GM12891 (cell line): ENCODE results near the gene LRP1-AS. TPM values are rescaled to one million over a fixed set of nuclear protein-coding genes. Genes with fewer than 3 reads are reported as not detected.

Experiments used
- DNase-seq: peaks from one replicate; pipeline ENCODE4 v3.0.0; 2011; ENCODE audit warnings: low spot score; ENCODE audit not compliant: insufficient read length
- FAIRE-seq: peaks from 2 replicates; lab custom pipeline; 2011; peaks lifted over from hg19 to GRCh38; lab: Jason Lieb, UNC
- PAX5 ChIP-seq: IDR thresholded peaks from 2 replicates; pipeline ENCODE4 v1.6.1; 2011; ENCODE audit warnings: low read length, moderate library complexity, mild to moderate bottlenecking; ENCODE audit not compliant: insufficient read depth, severe bottlenecking
- POLR2A ChIP-seq: IDR thresholded peaks from 2 replicates; pipeline ENCODE4 v1.6.1; 2011; ENCODE audit warnings: low read depth, low read length, control low read depth
- POLR2AphosphoS5 ChIP-seq: IDR thresholded peaks from 2 replicates; pipeline ENCODE4 v1.6.1; 2011; ENCODE audit warnings: low read depth, low read length, control low read depth
- POU2F2 ChIP-seq: IDR thresholded peaks from 2 replicates; pipeline ENCODE4 v1.6.1; 2011; ENCODE audit warnings: low read depth, mild to moderate bottlenecking, control low read depth, low read length, moderate library complexity
- SPI1 ChIP-seq: IDR thresholded peaks from 2 replicates; pipeline ENCODE4 v1.6.1; 2011; ENCODE audit warnings: low read depth, low read length, control low read depth
- TAF1 ChIP-seq: IDR thresholded peaks from 2 replicates; pipeline ENCODE4 v1.6.1; 2011; ENCODE audit warnings: low read depth, low read length, control low read depth
- polyA plus RNA-seq: library from polyadenylated mRNA; unstranded; fragments of >200 nt; gene quantifications from one replicate; pipeline ENCODE4 v1.2.1, GENCODE V29; 2012; ENCODE audit warnings: low read depth, missing spikeins, inconsistent platforms; ENCODE audit not compliant: missing spikeins

LRP1-AS gene
- not detected for polyA plus RNA-seq

- TF ChIP-seq POU2F2 = no peak
- TF ChIP-seq TAF1 = no peak
- no peak for TF ChIP-seq POLR2AphosphoS5
- no peak for TF ChIP-seq POLR2A
- TF ChIP-seq PAX5 = no peak
- TF ChIP-seq SPI1 = no peak
- DNase-seq = no peak
- no peak for FAIRE-seq
Observed at GRCh38 chr12:57146961-57147944, at the start of gene LRP1-AS. Gene LRP1-AS, minus strand, starts transcription at chr12:57147619.

DNA sequence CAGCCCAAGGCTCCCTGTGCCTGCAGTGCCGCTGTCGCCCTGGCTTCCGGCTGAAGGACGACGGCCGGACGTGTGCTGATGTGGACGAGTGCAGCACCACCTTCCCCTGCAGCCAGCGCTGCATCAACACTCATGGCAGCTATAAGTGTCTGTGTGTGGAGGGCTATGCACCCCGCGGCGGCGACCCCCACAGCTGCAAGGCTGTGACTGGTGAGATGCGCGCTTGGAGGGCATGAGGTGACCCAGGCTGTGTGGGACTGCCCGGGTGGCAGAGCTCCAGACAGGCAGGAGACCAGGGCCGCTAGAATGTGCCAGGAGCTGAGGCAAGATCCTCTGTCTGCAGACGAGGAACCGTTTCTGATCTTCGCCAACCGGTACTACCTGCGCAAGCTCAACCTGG lies 49.5 kb upstream of the LRP1-AS start:
- DNase-seq (no peak), FAIRE-seq (no peak)
- TF ChIP-seq TAF1 = no peak
- TF ChIP-seq POU2F2 = no peak
- no peak for TF ChIP-seq SPI1

DNA sequence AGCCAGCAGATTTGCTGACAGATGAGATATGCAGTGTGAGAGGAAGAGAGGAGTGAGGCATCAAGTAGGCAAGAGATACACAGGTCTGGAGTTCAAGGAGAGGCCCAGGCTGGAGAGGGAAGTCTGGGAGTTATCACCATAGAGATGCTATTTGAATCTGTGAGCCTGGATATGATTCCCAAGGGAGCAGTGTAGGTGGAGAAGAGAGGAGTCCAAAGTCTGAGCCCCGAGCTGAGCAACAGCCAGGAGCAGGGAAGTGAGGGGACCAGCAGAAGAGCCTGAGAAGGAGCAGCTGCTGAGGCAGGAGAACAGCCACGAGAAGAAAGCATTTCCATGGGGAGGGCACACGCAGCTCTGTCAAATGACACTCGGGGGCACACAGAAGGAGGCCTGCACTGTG lies 49.0 kb upstream of the LRP1-AS start:
- TF ChIP-seq SPI1 = no peak
- TF ChIP-seq POLR2A = no peak
- TF ChIP-seq PAX5 = no peak
- no peak for TF ChIP-seq TAF1
- TF ChIP-seq POU2F2 = no peak
- no peak for TF ChIP-seq POLR2AphosphoS5
- DNase-seq (no peak), FAIRE-seq (no peak)

DNA sequence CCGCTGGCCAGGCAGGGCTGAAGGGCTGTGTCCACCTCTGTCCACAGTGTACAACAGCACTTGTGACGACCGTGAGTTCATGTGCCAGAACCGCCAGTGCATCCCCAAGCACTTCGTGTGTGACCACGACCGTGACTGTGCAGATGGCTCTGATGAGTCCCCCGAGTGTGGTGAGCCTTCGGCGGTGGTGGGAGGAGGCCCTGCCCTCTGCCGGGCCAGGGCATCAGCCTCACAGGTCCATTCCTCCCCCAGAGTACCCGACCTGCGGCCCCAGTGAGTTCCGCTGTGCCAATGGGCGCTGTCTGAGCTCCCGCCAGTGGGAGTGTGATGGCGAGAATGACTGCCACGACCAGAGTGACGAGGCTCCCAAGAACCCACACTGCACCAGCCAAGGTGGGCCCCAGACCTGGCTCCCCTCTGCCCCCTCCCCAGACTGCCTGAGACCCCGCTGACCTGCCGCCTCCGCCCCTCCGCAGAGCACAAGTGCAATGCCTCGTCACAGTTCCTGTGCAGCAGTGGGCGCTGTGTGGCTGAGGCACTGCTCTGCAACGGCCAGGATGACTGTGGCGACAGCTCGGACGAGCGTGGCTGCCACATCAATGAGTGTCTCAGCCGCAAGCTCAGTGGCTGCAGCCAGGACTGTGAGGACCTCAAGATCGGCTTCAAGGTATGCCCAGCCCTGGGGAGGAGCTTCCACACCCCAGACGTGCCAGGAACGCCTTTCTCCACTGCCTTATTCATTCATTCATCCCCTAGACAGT lies 48.4 kb upstream of the LRP1-AS start:
- FAIRE-seq (no peak), DNase-seq (no peak)
- TF ChIP-seq POLR2A (no peak), POLR2AphosphoS5 (no peak), POU2F2 (no peak), SPI1 (no peak), TAF1 (no peak), PAX5 (no peak)

DNA sequence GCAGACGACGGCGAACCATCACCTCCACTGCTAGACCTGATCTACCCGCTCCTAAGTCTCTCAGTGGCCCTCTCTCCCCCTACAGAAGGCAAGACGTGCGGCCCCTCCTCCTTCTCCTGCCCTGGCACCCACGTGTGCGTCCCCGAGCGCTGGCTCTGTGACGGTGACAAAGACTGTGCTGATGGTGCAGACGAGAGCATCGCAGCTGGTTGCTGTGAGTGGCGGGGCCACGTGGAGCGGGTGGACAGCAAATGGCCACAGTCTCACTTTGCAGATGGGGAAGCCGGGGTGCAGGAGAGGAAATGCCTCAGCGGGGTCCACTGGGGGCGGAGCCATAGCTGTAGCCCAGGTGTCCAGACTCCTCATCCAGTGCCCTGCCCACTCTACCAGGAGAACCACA lies 47.8 kb upstream of the LRP1-AS start:
- no peak for TF ChIP-seq POU2F2
- no peak for TF ChIP-seq SPI1
- no peak for DNase-seq
- no peak for FAIRE-seq

- TF ChIP-seq POLR2AphosphoS5 (no peak), POLR2A (no peak), SPI1 (no peak), POU2F2 (no peak), PAX5 (no peak), TAF1 (no peak)
- DNase-seq (no peak), FAIRE-seq (no peak)
Observed at GRCh38 chr12:57194253-57194652, 46.8 kb upstream of the LRP1-AS start.

DNA sequence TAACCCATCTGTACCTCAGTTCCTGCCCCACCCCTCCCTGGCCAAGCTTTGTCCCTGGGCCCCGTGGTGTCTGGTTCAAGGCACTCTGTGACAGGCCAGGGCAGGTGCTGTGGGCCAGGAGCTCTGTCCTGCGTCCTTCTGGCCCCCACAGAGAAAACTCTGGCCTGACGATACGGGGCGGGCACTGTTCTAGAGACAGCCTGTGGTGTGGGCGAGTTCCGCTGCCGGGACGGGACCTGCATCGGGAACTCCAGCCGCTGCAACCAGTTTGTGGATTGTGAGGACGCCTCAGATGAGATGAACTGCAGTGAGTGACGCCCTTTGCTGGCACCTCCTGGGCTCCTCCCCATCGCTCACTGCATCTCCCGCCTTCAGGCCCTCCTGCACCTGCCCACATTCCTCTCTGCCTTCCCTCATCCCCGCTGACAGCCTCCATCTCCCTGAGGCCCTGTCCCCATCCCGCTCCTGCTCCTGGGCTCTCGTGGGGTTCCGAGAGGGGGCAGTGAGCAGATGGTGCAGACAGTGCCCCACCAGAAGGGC lies 46.4 kb upstream of the LRP1-AS start:
- TF ChIP-seq SPI1 = no peak
- no peak for TF ChIP-seq POU2F2
- TF ChIP-seq POLR2AphosphoS5 = no peak
- TF ChIP-seq PAX5 = no peak
- no peak for TF ChIP-seq TAF1
- TF ChIP-seq POLR2A = no peak
- DNase-seq (no peak), FAIRE-seq (no peak)

GRCh38 chr12:57192920-57193319 lies 45.5 kb upstream of the LRP1-AS start:
- DNase-seq (no peak), FAIRE-seq (no peak)

GRCh38 chr12:57191410-57191809 lies 44.0 kb upstream of the LRP1-AS start:
- no peak for FAIRE-seq
- no peak for TF ChIP-seq POU2F2
- TF ChIP-seq TAF1 = no peak
- TF ChIP-seq POLR2AphosphoS5 = no peak
- no peak for TF ChIP-seq SPI1
- TF ChIP-seq POLR2A = no peak
- TF ChIP-seq PAX5 = no peak
- DNase-seq = no peak

More at GRCh38 chr12:57192920-57193319, 45.5 kb upstream of the LRP1-AS start:
- TF ChIP-seq POLR2A (no peak), PAX5 (no peak), TAF1 (no peak), POU2F2 (no peak), POLR2AphosphoS5 (no peak), SPI1 (no peak)

DNA sequence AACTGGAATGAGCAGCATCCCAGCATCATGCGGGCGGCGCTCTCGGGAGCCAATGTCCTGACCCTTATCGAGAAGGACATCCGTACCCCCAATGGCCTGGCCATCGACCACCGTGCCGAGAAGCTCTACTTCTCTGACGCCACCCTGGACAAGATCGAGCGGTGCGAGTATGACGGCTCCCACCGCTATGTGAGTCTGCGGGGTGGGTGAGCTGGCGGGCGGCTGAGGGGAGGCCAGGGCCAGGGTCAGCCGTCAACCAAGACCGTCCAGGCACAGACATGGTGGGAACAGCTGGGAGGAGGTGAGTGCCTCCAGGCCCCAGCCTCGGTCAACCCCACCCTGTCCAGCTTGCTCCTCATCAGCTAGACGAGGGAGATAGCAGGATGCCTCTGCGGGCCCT lies 43.4 kb upstream of the LRP1-AS start:
- TF ChIP-seq TAF1 (no peak), POU2F2 (no peak), POLR2A (no peak), PAX5 (no peak)
- DNase-seq = no peak
- FAIRE-seq = no peak
